ENCODE measurements around the gene MARS1.

MARS1 gene

GRCh38 chr12:57458665-57459054, 29.2 kb upstream of the MARS1 start:
- DNase-seq = no peak

- DNase-seq = peak; percentile 89 to 93
Observed at GRCh38 chr12:57459055-57459749, 28.7 kb upstream of the MARS1 start.

- DNase-seq = no peak
Observed at GRCh38 chr12:57459750-57460467, 28.0 kb upstream of the MARS1 start, which contains the start of gene GLI1. GLI1 (plus strand) TSS chr12:57459785; CDS start chr12:57463692, 3,907 bp downstream.

- DNase-seq = no peak
Observed at GRCh38 chr12:57460468-57460784, 27.4 kb upstream of the MARS1 start.

GRCh38 chr12:57460841-57461275, 27.0 kb upstream of the MARS1 start:
- peak in 1 of 2 experiments; percentile 8 for DNase-seq

- DNase-seq = peak in 1 of 2 experiments; percentile 36
Observed at GRCh38 chr12:57461276-57461916, 26.5 kb upstream of the MARS1 start.

- DNase-seq = no peak
Observed at GRCh38 chr12:57461917-57462250, 26.0 kb upstream of the MARS1 start.

- DNase-seq = peak; percentile 81 to 90
Observed at GRCh38 chr12:57462251-57462911, 25.5 kb upstream of the MARS1 start.

- DNase-seq = no peak
Observed at GRCh38 chr12:57462912-57463253, 25.0 kb upstream of the MARS1 start.

GRCh38 chr12:57464569-57464968, 23.3 kb upstream of the MARS1 start:
- no peak for DNase-seq

- no peak for DNase-seq
Observed at GRCh38 chr12:57465030-57465746, 22.7 kb upstream of the MARS1 start.

GRCh38 chr12:57465747-57466505, 21.9 kb upstream of the MARS1 start:
- DNase-seq = no peak

GRCh38 chr12:57467212-57467874, 20.5 kb upstream of the MARS1 start:
- no peak for DNase-seq

GRCh38 chr12:57467915-57468314, 20.0 kb upstream of the MARS1 start:
- no peak for DNase-seq

- no peak for DNase-seq
Observed at GRCh38 chr12:57469296-57470164, 18.3 kb upstream of the MARS1 start.

- no peak for DNase-seq
Observed at GRCh38 chr12:57470286-57470969, 17.4 kb upstream of the MARS1 start.

- no peak for DNase-seq
Observed at GRCh38 chr12:57470970-57471656, 16.8 kb upstream of the MARS1 start.

- no peak for DNase-seq
Observed at GRCh38 chr12:57471661-57472060, 16.2 kb upstream of the MARS1 start.

- no peak for DNase-seq
Observed at GRCh38 chr12:57472391-57472790, 15.5 kb upstream of the MARS1 start.
